ENCODE results near the gene MSTN. TPM values are rescaled to one million over a fixed set of nuclear protein-coding genes. Genes with fewer than 3 reads are reported as not detected.
"Not testable (repeated sequence)": the region's sequence is repeated elsewhere in the genome, so short reads cannot be mapped to it uniquely, and the experiment has no call there.

Gene MSTN
- total RNA-seq, 1 donor from 2014 or later = not detected

GRCh38 chr2:190053426-190053825 is 9.1 kb downstream of the MSTN start:
- DNase-seq (ENCODE audit: low read depth) = no peak

DNA sequence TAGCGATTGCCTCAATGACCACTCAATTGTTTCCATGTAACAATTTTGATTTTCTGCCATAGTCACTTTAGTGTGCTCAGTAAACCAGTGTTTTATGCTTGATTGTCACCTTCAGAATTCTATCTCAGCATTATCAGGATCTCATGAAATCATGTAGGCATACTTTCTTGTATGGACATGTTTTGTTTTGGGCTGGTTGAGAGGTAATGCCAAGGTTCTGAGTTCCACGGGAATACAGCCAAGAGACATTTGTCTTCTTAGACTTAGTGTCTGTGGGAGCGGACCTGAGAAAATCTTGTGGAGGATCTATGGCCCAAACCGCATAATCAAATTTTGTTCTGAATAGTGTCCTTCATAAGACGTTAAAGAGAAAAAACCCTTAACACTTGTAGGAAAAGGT is 10.2 kb downstream of the MSTN start:
- DNase-seq (ENCODE audit: low read depth) = no peak
- H3K4me3 ChIP-seq (ENCODE audit: low read depth, low read length) = no peak overlapping the region
- no peak for TF ChIP-seq CTCF (conservative IDR thresholded peaks at IDR 0.05; ENCODE audit: low read depth, low read length)

More at GRCh38 chr2:190053426-190053825, 9.1 kb downstream of the MSTN start:
- no peak overlapping the region for H3K4me3 ChIP-seq (ENCODE audit: low read depth, low read length)
- TF ChIP-seq CTCF (conservative IDR thresholded peaks at IDR 0.05; ENCODE audit: low read depth, low read length) = no peak

DNA sequence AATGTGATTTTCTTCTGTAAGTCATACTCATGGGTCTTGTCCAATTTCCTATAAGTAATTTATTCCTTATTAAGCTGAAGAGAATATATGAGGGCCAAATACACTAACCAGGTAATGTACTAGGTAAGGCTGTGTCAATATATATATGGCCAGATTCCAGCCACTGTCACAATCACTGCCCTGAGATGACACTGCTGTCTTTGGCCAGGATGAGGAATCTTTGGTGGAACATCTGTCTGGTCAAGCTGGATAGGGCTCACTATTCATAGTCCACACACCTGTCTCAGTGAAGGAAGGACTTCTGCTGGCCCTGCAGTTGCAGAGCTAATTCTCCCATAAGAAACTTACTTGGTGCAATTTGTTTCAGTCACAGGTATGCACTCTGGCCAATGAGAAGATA is 11.3 kb downstream of the MSTN start:
- DNase-seq (ENCODE audit: low read depth) = no peak
- no peak for TF ChIP-seq CTCF (conservative IDR thresholded peaks at IDR 0.05; ENCODE audit: low read depth, low read length)
- no peak overlapping the region for H3K4me3 ChIP-seq (ENCODE audit: low read depth, low read length)

- H3K4me3 ChIP-seq (ENCODE audit: low read depth, low read length) = no peak overlapping the region
- TF ChIP-seq CTCF (conservative IDR thresholded peaks at IDR 0.05; ENCODE audit: low read depth, low read length) = no peak
- DNase-seq (ENCODE audit: low read depth) = no peak
These were observed 12.5 kb downstream of the MSTN start for GRCh38 chr2:190050001-190050400.

- no peak overlapping the region for H3K4me3 ChIP-seq (ENCODE audit: low read depth, low read length)
- DNase-seq (ENCODE audit: low read depth) = no peak
- TF ChIP-seq CTCF (conservative IDR thresholded peaks at IDR 0.05; ENCODE audit: low read depth, low read length) = no peak
These were observed 17.7 kb downstream of the MSTN start for GRCh38 chr2:190044866-190045265.

- DNase-seq (ENCODE audit: low read depth) = no peak
- H3K4me3 ChIP-seq (ENCODE audit: low read depth, low read length) = no peak overlapping the region
- no peak for TF ChIP-seq CTCF (conservative IDR thresholded peaks at IDR 0.05; ENCODE audit: low read depth, low read length)
These were observed 19.1 kb downstream of the MSTN start for GRCh38 chr2:190043441-190043840.

- DNase-seq (ENCODE audit: low read depth) = no peak
- no peak for TF ChIP-seq CTCF (conservative IDR thresholded peaks at IDR 0.05; ENCODE audit: low read depth, low read length)
- no peak overlapping the region for H3K4me3 ChIP-seq (ENCODE audit: low read depth, low read length)
These were observed 26.5 kb downstream of the MSTN start for GRCh38 chr2:190036071-190036470.

GRCh38 chr2:190034417-190034816 is 28.1 kb downstream of the MSTN start:
- DNase-seq (ENCODE audit: low read depth); H3K4me3 ChIP-seq (ENCODE audit: low read depth, low read length): not testable (repeated sequence)

Data from epithelial cell of proximal tubule (primary cell).